ENCODE results near the gene RNLS.

The RNLS gene

GRCh38 chr10:88582806-88583583, at the start of gene RNLS:
Gene RNLS (minus strand): TSS chr10:88583318.
- Histone ChIP-seq H3K27me3 (ENCODE audit: control insufficient read depth, insufficient read depth, low read length) (no peaks in the 10 kb centered on the region), H3K4me1 (ENCODE audit: control insufficient read depth, insufficient read depth, low read length) (no peaks in the 10 kb centered on the region)

GRCh38 chr10:88624840-88625239, 41.7 kb upstream of the RNLS start:
- Histone ChIP-seq H3K4me1 (ENCODE audit: control insufficient read depth, insufficient read depth, low read length) (no peaks in the 10 kb centered on the region), H3K9ac (ENCODE audit: low read length) (no peak overlapping the region), H3K27ac (ENCODE audit: low read depth, low read length) (no peak overlapping the region), H3K27me3 (ENCODE audit: control insufficient read depth, insufficient read depth, low read length) (no peaks in the 10 kb centered on the region), H3K4me3 (ENCODE audit: low read length) (no peak overlapping the region), H3K36me3 (ENCODE audit: control insufficient read depth, insufficient read depth, low read length) (no peaks in the 10 kb centered on the region)

More at GRCh38 chr10:88582806-88583583, at the start of gene RNLS:
- Histone ChIP-seq H3K4me3 (ENCODE audit: low read length) (peak within 1 kb of the TSS; percentile 93), H3K36me3 (ENCODE audit: control insufficient read depth, insufficient read depth, low read length) (no peaks in the 10 kb centered on the region), H3K27ac (ENCODE audit: low read depth, low read length) (peak within 1 kb of the TSS; percentile 94), H3K9ac (ENCODE audit: low read length) (peak within 1 kb of the TSS; percentile 83)

- H3K4me1 ChIP-seq (ENCODE audit: control insufficient read depth, insufficient read depth, low read length): no peaks in the 10 kb centered on the region
- H3K36me3 ChIP-seq (ENCODE audit: control insufficient read depth, insufficient read depth, low read length): no peaks in the 10 kb centered on the region
- H3K27me3 ChIP-seq (ENCODE audit: control insufficient read depth, insufficient read depth, low read length): no peaks in the 10 kb centered on the region
- no peak overlapping the region for H3K4me3 ChIP-seq (ENCODE audit: low read length)
- no peak overlapping the region for H3K9ac ChIP-seq (ENCODE audit: low read length)
- no peak overlapping the region for H3K27ac ChIP-seq (ENCODE audit: low read depth, low read length)
Observed at GRCh38 chr10:88623835-88624234, 40.7 kb upstream of the RNLS start.

- H3K9ac ChIP-seq (ENCODE audit: low read length): no peak overlapping the region
- H3K36me3 ChIP-seq (ENCODE audit: control insufficient read depth, insufficient read depth, low read length): no peaks in the 10 kb centered on the region
- H3K4me1 ChIP-seq (ENCODE audit: control insufficient read depth, insufficient read depth, low read length): no peaks in the 10 kb centered on the region
- H3K4me3 ChIP-seq (ENCODE audit: low read length): no peak overlapping the region
- H3K27ac ChIP-seq (ENCODE audit: low read depth, low read length): no peak overlapping the region
- H3K27me3 ChIP-seq (ENCODE audit: control insufficient read depth, insufficient read depth, low read length): no peaks in the 10 kb centered on the region
Observed at GRCh38 chr10:88620441-88620840, 37.3 kb upstream of the RNLS start.

- Histone ChIP-seq H3K4me3 (ENCODE audit: low read length) (no peak overlapping the region), H3K9ac (ENCODE audit: low read length) (no peak overlapping the region), H3K4me1 (ENCODE audit: control insufficient read depth, insufficient read depth, low read length) (no peaks in the 10 kb centered on the region), H3K27me3 (ENCODE audit: control insufficient read depth, insufficient read depth, low read length) (no peaks in the 10 kb centered on the region), H3K36me3 (ENCODE audit: control insufficient read depth, insufficient read depth, low read length) (no peaks in the 10 kb centered on the region), H3K27ac (ENCODE audit: low read depth, low read length) (no peak overlapping the region)
Observed at GRCh38 chr10:88618496-88618895, 35.4 kb upstream of the RNLS start.

- no peaks in the 10 kb centered on the region for H3K36me3 ChIP-seq (ENCODE audit: control insufficient read depth, insufficient read depth, low read length)
- no peak overlapping the region for H3K9ac ChIP-seq (ENCODE audit: low read length)
- no peaks in the 10 kb centered on the region for H3K4me1 ChIP-seq (ENCODE audit: control insufficient read depth, insufficient read depth, low read length)
- H3K27ac ChIP-seq (ENCODE audit: low read depth, low read length): no peak overlapping the region
- no peaks in the 10 kb centered on the region for H3K27me3 ChIP-seq (ENCODE audit: control insufficient read depth, insufficient read depth, low read length)
- H3K4me3 ChIP-seq (ENCODE audit: low read length): no peak overlapping the region
Observed at GRCh38 chr10:88617772-88618300, 34.7 kb upstream of the RNLS start.

- H3K27me3 ChIP-seq (ENCODE audit: control insufficient read depth, insufficient read depth, low read length): no peaks in the 10 kb centered on the region
- no peak overlapping the region for H3K9ac ChIP-seq (ENCODE audit: low read length)
- no peaks in the 10 kb centered on the region for H3K36me3 ChIP-seq (ENCODE audit: control insufficient read depth, insufficient read depth, low read length)
- H3K4me1 ChIP-seq (ENCODE audit: control insufficient read depth, insufficient read depth, low read length): no peaks in the 10 kb centered on the region
- H3K27ac ChIP-seq (ENCODE audit: low read depth, low read length): no peak overlapping the region
- no peak overlapping the region for H3K4me3 ChIP-seq (ENCODE audit: low read length)
Observed at GRCh38 chr10:88616250-88616977, 33.3 kb upstream of the RNLS start.

- Histone ChIP-seq H3K27me3 (ENCODE audit: control insufficient read depth, insufficient read depth, low read length) (no peaks in the 10 kb centered on the region), H3K27ac (ENCODE audit: low read depth, low read length) (no peak overlapping the region), H3K4me3 (ENCODE audit: low read length) (no peak overlapping the region), H3K4me1 (ENCODE audit: control insufficient read depth, insufficient read depth, low read length) (no peaks in the 10 kb centered on the region), H3K36me3 (ENCODE audit: control insufficient read depth, insufficient read depth, low read length) (no peaks in the 10 kb centered on the region), H3K9ac (ENCODE audit: low read length) (no peak overlapping the region)
Observed at GRCh38 chr10:88608780-88609179, 25.7 kb upstream of the RNLS start.

- Histone ChIP-seq H3K27me3 (ENCODE audit: control insufficient read depth, insufficient read depth, low read length) (no peaks in the 10 kb centered on the region), H3K4me3 (ENCODE audit: low read length) (no peak overlapping the region), H3K9ac (ENCODE audit: low read length) (no peak overlapping the region), H3K27ac (ENCODE audit: low read depth, low read length) (no peak overlapping the region), H3K4me1 (ENCODE audit: control insufficient read depth, insufficient read depth, low read length) (no peaks in the 10 kb centered on the region), H3K36me3 (ENCODE audit: control insufficient read depth, insufficient read depth, low read length) (no peaks in the 10 kb centered on the region)
Observed at GRCh38 chr10:88608052-88608732, 25.1 kb upstream of the RNLS start.

GRCh38 chr10:88598055-88598454, 14.9 kb upstream of the RNLS start:
- Histone ChIP-seq H3K4me1 (ENCODE audit: control insufficient read depth, insufficient read depth, low read length) (no peaks in the 10 kb centered on the region), H3K4me3 (ENCODE audit: low read length) (no peak overlapping the region), H3K27me3 (ENCODE audit: control insufficient read depth, insufficient read depth, low read length) (no peaks in the 10 kb centered on the region), H3K9ac (ENCODE audit: low read length) (no peak overlapping the region), H3K27ac (ENCODE audit: low read depth, low read length) (no peak overlapping the region), H3K36me3 (ENCODE audit: control insufficient read depth, insufficient read depth, low read length) (no peaks in the 10 kb centered on the region)

- H3K27me3 ChIP-seq (ENCODE audit: control insufficient read depth, insufficient read depth, low read length): no peaks in the 10 kb centered on the region
- no peak overlapping the region for H3K9ac ChIP-seq (ENCODE audit: low read length)
- no peak overlapping the region for H3K27ac ChIP-seq (ENCODE audit: low read depth, low read length)
- H3K36me3 ChIP-seq (ENCODE audit: control insufficient read depth, insufficient read depth, low read length): no peaks in the 10 kb centered on the region
- no peak overlapping the region for H3K4me3 ChIP-seq (ENCODE audit: low read length)
- no peaks in the 10 kb centered on the region for H3K4me1 ChIP-seq (ENCODE audit: control insufficient read depth, insufficient read depth, low read length)
Observed at GRCh38 chr10:88594482-88594881, 11.4 kb upstream of the RNLS start.

GRCh38 chr10:88592906-88593305, 9.8 kb upstream of the RNLS start:
- no peak overlapping the region for H3K27ac ChIP-seq (ENCODE audit: low read depth, low read length)

More at GRCh38 chr10:88592906-88593305, 9.8 kb upstream of the RNLS start:
- Histone ChIP-seq H3K4me1 (ENCODE audit: control insufficient read depth, insufficient read depth, low read length) (no peaks in the 10 kb centered on the region), H3K9ac (ENCODE audit: low read length) (no peak overlapping the region), H3K36me3 (ENCODE audit: control insufficient read depth, insufficient read depth, low read length) (no peaks in the 10 kb centered on the region), H3K27me3 (ENCODE audit: control insufficient read depth, insufficient read depth, low read length) (no peaks in the 10 kb centered on the region), H3K4me3 (ENCODE audit: low read length) (no peak overlapping the region)

Measured in rectal smooth muscle tissue (tissue), 1 donor.